GM10847 (cell line): ENCODE results near the gene NLGN4X.

Experiments
- POLR2A ChIP-seq: IDR thresholded peaks from 2 replicates; pipeline ENCODE4 v1.6.1; 2011; ENCODE audit not compliant: insufficient read length; ENCODE audit errors: extremely low read depth

The NLGN4X gene

GRCh38 chrX:6228720-6229119 is at the start of gene NLGN4X:
TSS of gene NLGN4X (minus strand) at chrX:6228867. CDS start at chrX:6151466, 77,401 bp downstream.
- TF ChIP-seq POLR2A: no peak

DNA sequence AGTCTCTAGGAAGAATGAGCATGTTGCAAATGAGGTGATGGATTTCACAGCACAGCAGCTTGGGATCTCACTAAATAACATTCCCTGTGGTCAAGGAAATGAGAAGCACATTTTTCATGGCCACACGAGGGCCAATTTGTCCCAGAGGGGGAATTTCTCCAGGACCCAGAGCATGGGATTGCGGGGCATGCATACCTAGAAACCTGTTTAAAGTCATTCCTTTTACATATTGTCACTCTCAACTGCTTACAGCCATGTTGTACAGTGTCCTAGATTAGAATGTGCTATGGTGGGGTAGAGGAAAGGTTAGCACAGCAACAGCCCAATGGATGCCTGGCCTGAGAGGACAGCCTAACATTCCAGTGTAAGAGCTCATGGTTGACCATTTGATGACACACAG is 37.4 kb upstream of the NLGN4X start:
- TF ChIP-seq POLR2A: no peak

DNA sequence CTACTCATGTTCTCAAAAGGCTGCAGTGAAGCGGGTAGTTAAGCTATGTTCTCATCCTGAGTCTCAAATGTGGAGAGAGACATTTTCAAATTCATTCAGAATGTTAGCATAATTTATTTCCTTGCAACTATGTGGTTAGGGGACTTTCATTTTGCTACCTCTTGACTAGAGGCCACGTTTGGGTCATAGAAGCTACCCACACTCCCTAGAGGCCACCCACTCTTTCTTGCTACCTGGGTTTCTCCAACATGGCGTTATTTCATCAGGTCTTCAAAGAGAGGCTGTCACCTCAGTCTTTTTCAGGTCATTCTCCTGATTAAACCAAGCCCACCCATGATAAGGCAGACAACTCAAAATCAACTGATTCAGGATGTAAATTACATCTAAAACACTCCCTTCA is 34.3 kb upstream of the NLGN4X start:
- TF ChIP-seq POLR2A: no peak

DNA sequence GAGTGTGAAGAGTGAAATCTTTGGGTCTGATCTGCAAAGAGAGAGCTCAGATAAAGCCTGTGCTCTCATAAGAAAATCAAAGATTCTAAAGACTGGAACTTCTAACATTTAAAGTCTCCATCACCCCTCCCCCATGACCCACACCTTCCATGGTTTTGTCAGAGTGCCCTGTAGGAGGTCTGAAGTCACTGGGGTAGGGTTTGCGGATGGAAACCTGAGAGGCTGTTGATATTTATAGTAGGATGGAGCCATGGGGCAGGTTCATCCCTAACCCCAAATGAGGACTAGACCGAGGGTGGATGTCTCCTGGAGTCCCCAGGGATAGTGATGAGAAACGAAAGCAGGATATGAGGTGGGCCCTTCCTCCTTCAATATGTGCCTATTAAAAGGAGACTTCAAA is 28.4 kb upstream of the NLGN4X start:
- TF ChIP-seq POLR2A: no peak

DNA sequence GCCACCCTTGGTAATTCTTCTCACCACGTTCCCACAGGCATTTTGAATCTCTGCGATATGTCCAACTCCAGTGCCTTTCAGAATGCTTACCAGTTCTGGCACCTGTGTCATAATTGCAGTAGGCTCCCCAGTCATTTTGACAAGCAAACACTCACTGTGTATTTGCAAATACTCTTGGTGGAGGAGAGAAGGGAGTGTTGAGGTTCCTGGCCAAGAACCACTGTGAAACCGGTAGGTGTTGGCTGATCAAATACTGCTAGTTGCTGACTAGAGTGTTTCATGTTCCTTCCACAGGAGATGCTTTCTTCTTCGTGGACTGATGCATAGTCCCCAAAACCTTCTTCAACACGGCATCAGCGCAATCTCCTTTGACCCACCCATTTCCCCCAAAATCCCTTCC is 16.0 kb upstream of the NLGN4X start:
- no peak for TF ChIP-seq POLR2A

GRCh38 chrX:6238576-6238975 is 9.9 kb upstream of the NLGN4X start:
- no peak for TF ChIP-seq POLR2A

GRCh38 chrX:6227935-6228334 is 732 bp downstream of the NLGN4X start:
- no peak for TF ChIP-seq POLR2A

GRCh38 chrX:6227453-6227835 is 1.2 kb downstream of the NLGN4X start:
- no peak for TF ChIP-seq POLR2A

DNA sequence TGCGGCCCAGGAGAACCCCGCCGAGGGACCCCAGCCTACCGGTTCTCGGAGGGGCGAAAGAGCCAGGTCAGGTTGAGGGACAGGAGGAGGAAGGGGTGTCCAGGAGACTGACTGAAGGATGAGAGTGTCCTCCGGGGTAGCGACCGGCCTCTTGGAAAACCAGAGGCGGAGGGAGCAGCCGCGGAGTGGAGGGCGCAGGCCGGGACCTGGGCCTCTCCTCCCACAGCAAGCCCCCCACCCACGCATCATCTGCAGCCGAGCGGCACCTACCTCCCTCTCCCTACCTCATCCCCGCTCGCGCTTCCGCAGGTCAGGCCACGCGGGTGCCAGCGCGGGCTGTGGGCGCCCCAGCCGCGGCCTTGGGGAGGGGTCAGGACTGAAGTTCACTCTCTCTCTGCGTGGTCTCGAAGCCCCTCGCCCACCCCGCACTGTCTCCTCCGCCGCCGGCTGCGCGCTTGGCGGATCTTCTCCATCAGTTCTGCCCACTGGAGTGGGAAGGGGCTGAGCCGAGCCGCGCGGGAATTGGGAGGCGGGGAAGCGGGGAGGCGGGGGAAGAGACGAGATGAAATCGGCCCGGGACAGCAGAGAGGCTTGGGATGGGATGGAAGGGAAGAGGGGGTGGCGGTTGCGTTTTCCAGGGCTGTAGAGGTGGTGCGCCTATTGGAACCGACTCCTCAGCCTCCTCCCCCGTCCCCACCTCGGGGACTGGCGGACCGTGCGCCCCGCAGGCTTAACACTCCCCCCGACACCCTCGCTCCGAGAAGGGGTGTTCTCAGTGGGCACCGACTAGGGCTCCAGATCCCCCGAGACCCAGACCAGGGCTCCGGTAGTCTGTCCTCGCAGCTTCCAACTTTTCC is 1.8 kb downstream of the NLGN4X start:
- no peak for TF ChIP-seq POLR2A

- no peak for TF ChIP-seq POLR2A
Measured at GRCh38 chrX:6225911-6226595, 2.6 kb downstream of the NLGN4X start.

DNA sequence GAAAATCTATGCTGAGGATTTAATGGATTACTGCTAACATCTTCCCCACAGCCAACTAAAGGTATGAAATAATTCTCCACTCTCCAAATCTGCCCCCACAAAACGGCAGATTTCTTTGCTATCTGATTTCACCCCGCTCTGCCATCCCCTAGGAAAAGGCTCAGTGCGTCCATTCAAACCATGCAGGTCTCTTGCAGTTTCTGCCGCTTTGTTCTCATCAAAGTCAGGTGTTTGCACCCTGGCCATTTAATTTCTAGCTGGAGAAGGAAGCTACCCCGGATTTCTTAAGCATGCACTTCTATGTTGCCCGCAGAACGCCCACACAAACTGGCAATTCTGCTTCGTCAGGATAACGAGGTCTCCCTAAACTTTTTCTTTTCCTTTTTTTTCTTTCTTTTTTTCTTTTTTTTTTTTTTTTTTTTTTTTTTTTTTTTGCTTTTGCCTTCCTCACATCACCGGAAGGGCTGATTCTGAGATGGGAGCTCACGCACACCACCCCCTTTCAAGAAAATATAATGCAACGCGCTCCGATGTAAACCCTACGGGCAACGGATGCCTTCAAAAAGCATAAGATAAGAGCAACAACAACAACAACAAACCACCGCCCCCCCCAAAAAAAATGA is 3.3 kb downstream of the NLGN4X start:
- no peak for TF ChIP-seq POLR2A

DNA sequence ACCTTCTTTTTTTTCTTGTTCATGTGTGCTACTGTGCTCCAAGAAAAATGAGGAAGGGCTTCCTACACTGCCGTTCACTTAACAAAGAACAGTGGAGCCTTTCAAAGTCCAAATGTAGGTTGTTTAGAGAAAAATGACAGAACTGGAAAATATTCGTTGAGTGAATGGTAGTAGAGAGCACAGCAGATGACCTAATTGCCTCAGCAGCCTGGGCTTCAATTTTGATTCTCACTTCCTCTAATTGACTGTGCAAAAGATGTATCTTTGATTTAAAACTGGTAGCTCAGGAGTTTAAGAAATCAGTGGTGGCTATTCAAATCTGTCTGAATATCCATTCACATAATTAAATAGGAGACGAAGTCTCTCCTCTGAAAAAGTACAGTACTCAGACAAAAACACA is 5.2 kb downstream of the NLGN4X start:
- no peak for TF ChIP-seq POLR2A

DNA sequence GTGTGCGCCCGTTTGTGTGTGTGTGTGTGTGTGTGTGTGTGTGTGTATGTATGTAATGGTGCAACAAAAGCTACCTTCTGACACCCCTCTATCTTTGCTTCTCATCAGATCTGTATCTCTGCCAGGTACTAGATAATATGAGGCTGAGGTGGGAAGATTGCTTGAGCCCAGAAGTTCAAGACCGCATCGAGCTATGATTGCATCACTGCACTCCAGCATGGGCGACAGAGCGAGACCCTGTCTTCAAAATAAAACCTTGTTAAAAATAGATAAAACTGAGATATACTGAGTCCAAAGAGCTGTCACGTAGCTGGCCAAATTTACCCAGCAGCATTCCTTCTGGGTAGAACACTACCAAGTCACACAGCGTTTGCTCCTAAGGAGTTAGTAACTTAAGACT is 18.4 kb downstream of the NLGN4X start:
- TF ChIP-seq POLR2A: no peak

DNA sequence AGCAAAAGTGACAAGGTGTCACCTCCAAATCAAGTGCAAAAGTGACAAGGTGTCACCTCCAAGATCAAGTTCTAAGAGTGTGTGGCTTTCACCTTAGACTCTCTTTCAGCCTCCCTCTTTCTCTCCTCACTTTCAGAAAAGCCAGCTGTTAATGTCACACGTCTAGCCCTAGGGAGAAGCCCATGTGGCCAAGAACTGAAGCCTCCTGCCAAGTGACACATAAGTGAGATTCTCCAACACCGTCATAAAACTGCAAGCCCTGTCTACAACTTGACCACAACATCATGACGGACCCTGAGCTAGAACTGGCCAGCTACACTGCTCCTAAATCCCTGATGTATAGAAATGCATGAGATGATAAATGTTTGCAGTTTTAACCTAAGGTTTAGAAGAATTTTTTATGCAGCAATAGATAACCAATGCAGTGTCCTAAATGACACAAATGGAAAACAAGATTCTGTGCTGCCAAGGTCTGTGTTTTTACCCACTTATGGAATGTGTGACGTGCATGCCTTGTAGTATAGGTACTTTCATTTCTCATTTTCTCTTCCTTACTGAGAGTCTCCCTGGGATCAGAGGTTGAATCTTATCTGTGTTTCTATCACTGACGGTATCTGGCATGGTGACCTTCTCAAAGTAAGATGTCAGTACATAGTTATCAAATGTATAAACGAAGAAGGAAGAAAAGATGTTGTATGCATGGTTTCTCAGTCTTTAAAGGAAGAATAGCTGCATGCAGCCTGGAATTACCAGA is 25.0 kb downstream of the NLGN4X start:
- no peak for TF ChIP-seq POLR2A

- TF ChIP-seq POLR2A: no peak
Measured at GRCh38 chrX:6199486-6199885, 29.2 kb downstream of the NLGN4X start.

GRCh38 chrX:6187256-6187655 is 41.4 kb downstream of the NLGN4X start:
- TF ChIP-seq POLR2A: no peak

GRCh38 chrX:6184900-6185515 is 43.7 kb downstream of the NLGN4X start:
- no peak for TF ChIP-seq POLR2A
